Gastrocnemius medialis (tissue), 4 donors: ENCODE data around the gene ATP10A.

Experiments used
- CTCF ChIP-seq, 5 experiments: fragments of 450-650 bp in 3 of 5; fragments of 200-600 bp in 2 of 5; sonication (generic) in 2 of 5; IDR thresholded peaks in 4 of 5; conservative IDR thresholded peaks in 1 of 5; 1 replicate in 4 of 5; 2 replicates in 1 of 5; pipeline ENCODE4 v1.5.1; 2016 to 2019; ENCODE audit warnings: antibody characterized with exemption in 5 of 5, mild to moderate bottlenecking in 3 of 5, moderate library complexity in 3 of 5
- POLR2A ChIP-seq, 2 donors: fragments of 450-650 bp; IDR thresholded peaks; one replicate each; pipeline ENCODE4 v1.6.1; 2017; ENCODE audit warnings: antibody characterized with exemption in 2 of 2, mild to moderate bottlenecking in 2 of 2, moderate library complexity in 2 of 2

DNA sequence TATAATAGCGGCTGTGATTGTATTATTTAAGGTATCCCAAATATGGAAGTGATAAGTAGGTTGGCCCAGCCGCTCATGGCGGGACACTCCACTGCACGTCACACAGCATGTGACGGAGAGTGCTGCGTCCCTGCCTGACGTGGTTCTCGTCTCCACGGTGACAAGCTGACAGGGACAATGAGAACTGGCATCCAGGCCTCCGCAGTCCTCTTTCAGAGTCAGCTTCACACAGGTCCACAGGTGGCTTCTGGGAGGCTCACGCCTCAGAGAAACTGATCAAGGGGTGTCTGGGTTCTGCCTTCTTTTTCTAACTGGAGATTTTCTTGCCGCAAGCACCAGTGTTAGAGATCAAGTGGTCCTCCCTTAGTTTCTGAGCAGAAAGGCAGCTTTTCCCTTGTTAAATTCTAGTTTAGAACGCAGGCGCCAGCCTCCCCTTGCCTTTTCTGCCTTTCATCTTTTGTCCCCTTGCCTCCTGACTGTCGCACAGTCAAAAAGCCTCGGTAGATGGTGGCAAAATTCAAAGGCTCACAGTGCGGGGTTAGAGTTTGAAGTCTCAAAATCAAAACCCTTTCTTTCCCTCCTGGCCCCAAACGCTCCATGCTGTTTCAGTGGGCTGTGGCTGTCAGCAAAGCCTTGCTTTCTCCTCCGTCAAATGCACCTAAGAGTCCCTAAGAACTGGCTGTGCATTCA, 120.9 kb downstream of the ATP10A start:
- TF ChIP-seq CTCF (IDR thresholded peaks at IDR 0.05 in 4 of 5, conservative IDR thresholded peaks at IDR 0.05 in 1 of 5) (no peak), POLR2A (IDR thresholded peaks at IDR 0.05) (no peak)
